ENCODE data around the gene SPATA20.

SPATA20 gene

GRCh38 chr17:50594128-50594823 is 47.3 kb downstream of the SPATA20 start:
- H3K36me3 ChIP-seq (ENCODE audit: control insufficient read depth in 1 of 2, insufficient read depth in 2 of 2, low read length in 2 of 2): no peaks in the 10 kb centered on the region
- H2BK120ac ChIP-seq (ENCODE audit: insufficient read depth, low read length, poor library complexity): no peak overlapping the region
- H3K4me1 ChIP-seq (ENCODE audit: control insufficient read depth in 1 of 2, insufficient read depth in 2 of 2, low read length in 2 of 2): no peaks in the 10 kb centered on the region
- H3K27ac ChIP-seq (ENCODE audit: low read depth, low read length): no peak overlapping the region
- H4K91ac ChIP-seq (ENCODE audit: low read depth, low read length): no peak overlapping the region
- no peak overlapping the region for H2BK5ac ChIP-seq (ENCODE audit: low read depth, low read length, poor library complexity)
- no peak overlapping the region for H4K12ac ChIP-seq (ENCODE audit: low read depth, low read length)
- no peak overlapping the region for H2AK5ac ChIP-seq (ENCODE audit: low read length)
- no peak overlapping the region for H3K14ac ChIP-seq (ENCODE audit: low read length)
- no peak overlapping the region for H3K4me3 ChIP-seq (ENCODE audit: low read depth, low read length)
- no peaks in the 10 kb centered on the region for H3K79me2 ChIP-seq (ENCODE audit: control insufficient read depth, insufficient read depth, low read length, poor library complexity)
- no peak overlapping the region for H3K9ac ChIP-seq (ENCODE audit: low read length)
- no peak overlapping the region for H3K18ac ChIP-seq (ENCODE audit: low read length)
- no peaks in the 10 kb centered on the region for H3K27me3 ChIP-seq (ENCODE audit: insufficient read depth, low read length)
- H3K23ac ChIP-seq (ENCODE audit: low read length): no peak overlapping the region
- no peak overlapping the region for H3K4me2 ChIP-seq (ENCODE audit: low read length)
- peaks cover 4% of the 10 kb centered on the region for H3K9me3 ChIP-seq (ENCODE audit: insufficient read depth, low read depth, low read length)
- no peak overlapping the region for H3K4ac ChIP-seq (ENCODE audit: low read depth, low read length)
- no peak overlapping the region for H2BK12ac ChIP-seq (ENCODE audit: low read length)
- no peak overlapping the region for H2AFZ ChIP-seq (ENCODE audit: insufficient read depth, low read length, poor library complexity)
- no CpG with 5 or more reads among the region's 11 CpGs for WGBS (ENCODE audit: extremely low coverage, insufficient coverage, insufficient read length)
- H3K79me1 ChIP-seq (ENCODE audit: low read length): no peaks in the 10 kb centered on the region
- H4K8ac ChIP-seq (ENCODE audit: low read depth, low read length): no peak overlapping the region
- no peak for DNase-seq

- H3K79me1 ChIP-seq (ENCODE audit: low read length): no peaks in the 10 kb centered on the region
- no CpG with 5 or more reads among the region's 21 CpGs for WGBS (ENCODE audit: extremely low coverage, insufficient coverage, insufficient read length)
- H3K27ac ChIP-seq (ENCODE audit: low read depth, low read length): no peak overlapping the region
- H3K36me3 ChIP-seq (ENCODE audit: control insufficient read depth in 1 of 2, insufficient read depth in 2 of 2, low read length in 2 of 2): no peaks in the 10 kb centered on the region
- DNase-seq: no peak
- no peaks in the 10 kb centered on the region for H3K4me1 ChIP-seq (ENCODE audit: control insufficient read depth in 1 of 2, insufficient read depth in 2 of 2, low read length in 2 of 2)
- no peak overlapping the region for H3K4me2 ChIP-seq (ENCODE audit: low read length)
- H2BK12ac ChIP-seq (ENCODE audit: low read length): no peak overlapping the region
- H2BK120ac ChIP-seq (ENCODE audit: insufficient read depth, low read length, poor library complexity): no peak overlapping the region
- H4K8ac ChIP-seq (ENCODE audit: low read depth, low read length): no peak overlapping the region
- no peak overlapping the region for H2BK5ac ChIP-seq (ENCODE audit: low read depth, low read length, poor library complexity)
- no peak overlapping the region for H3K4ac ChIP-seq (ENCODE audit: low read depth, low read length)
- peaks cover 4% of the 10 kb centered on the region for H3K9me3 ChIP-seq (ENCODE audit: insufficient read depth, low read depth, low read length)
- peak overlapping the region; percentile 3 for H3K4me3 ChIP-seq (ENCODE audit: low read depth, low read length)
- H3K18ac ChIP-seq (ENCODE audit: low read length): no peak overlapping the region
- H3K23ac ChIP-seq (ENCODE audit: low read length): no peak overlapping the region
- no peak overlapping the region for H3K9ac ChIP-seq (ENCODE audit: low read length)
- H3K79me2 ChIP-seq (ENCODE audit: control insufficient read depth, insufficient read depth, low read length, poor library complexity): no peaks in the 10 kb centered on the region
- H3K27me3 ChIP-seq (ENCODE audit: insufficient read depth, low read length): no peaks in the 10 kb centered on the region
- H4K91ac ChIP-seq (ENCODE audit: low read depth, low read length): no peak overlapping the region
- no peak overlapping the region for H3K14ac ChIP-seq (ENCODE audit: low read length)
- H4K12ac ChIP-seq (ENCODE audit: low read depth, low read length): no peak overlapping the region
- H2AFZ ChIP-seq (ENCODE audit: insufficient read depth, low read length, poor library complexity): no peak overlapping the region
- H2AK5ac ChIP-seq (ENCODE audit: low read length): no peak overlapping the region
Observed at GRCh38 chr17:50594892-50595291, 47.9 kb downstream of the SPATA20 start.

- H3K18ac ChIP-seq (ENCODE audit: low read length): no peak overlapping the region
- H4K8ac ChIP-seq (ENCODE audit: low read depth, low read length): no peak overlapping the region
- no peak overlapping the region for H2AK5ac ChIP-seq (ENCODE audit: low read length)
- no peak overlapping the region for H3K14ac ChIP-seq (ENCODE audit: low read length)
- no peak overlapping the region for H4K91ac ChIP-seq (ENCODE audit: low read depth, low read length)
- no peak overlapping the region for H4K12ac ChIP-seq (ENCODE audit: low read depth, low read length)
- H3K79me2 ChIP-seq (ENCODE audit: control insufficient read depth, insufficient read depth, low read length, poor library complexity): no peaks in the 10 kb centered on the region
- H3K9ac ChIP-seq (ENCODE audit: low read length): no peak overlapping the region
- H3K4me3 ChIP-seq (ENCODE audit: low read depth, low read length): no peak overlapping the region
- peak; percentile 78 to 85 for DNase-seq
- H3K4ac ChIP-seq (ENCODE audit: low read depth, low read length): no peak overlapping the region
- H2AFZ ChIP-seq (ENCODE audit: insufficient read depth, low read length, poor library complexity): no peak overlapping the region
- no peak overlapping the region for H2BK5ac ChIP-seq (ENCODE audit: low read depth, low read length, poor library complexity)
- H3K23ac ChIP-seq (ENCODE audit: low read length): no peak overlapping the region
- peaks cover 4% of the 10 kb centered on the region for H3K9me3 ChIP-seq (ENCODE audit: insufficient read depth, low read depth, low read length)
- no peak overlapping the region for H2BK12ac ChIP-seq (ENCODE audit: low read length)
- no peak overlapping the region for H3K27ac ChIP-seq (ENCODE audit: low read depth, low read length)
- no peaks in the 10 kb centered on the region for H3K79me1 ChIP-seq (ENCODE audit: low read length)
- H3K27me3 ChIP-seq (ENCODE audit: insufficient read depth, low read length): no peaks in the 10 kb centered on the region
- no peaks in the 10 kb centered on the region for H3K4me1 ChIP-seq (ENCODE audit: control insufficient read depth in 1 of 2, insufficient read depth in 2 of 2, low read length in 2 of 2)
- H3K36me3 ChIP-seq (ENCODE audit: control insufficient read depth in 1 of 2, insufficient read depth in 2 of 2, low read length in 2 of 2): no peaks in the 10 kb centered on the region
- no peak overlapping the region for H3K4me2 ChIP-seq (ENCODE audit: low read length)
- WGBS (ENCODE audit: extremely low coverage, insufficient coverage, insufficient read length): no CpG with 5 or more reads among the region's 34 CpGs
- no peak overlapping the region for H2BK120ac ChIP-seq (ENCODE audit: insufficient read depth, low read length, poor library complexity)
Observed at GRCh38 chr17:50596191-50597037, 49.4 kb downstream of the SPATA20 start.

- no peak overlapping the region for H3K4ac ChIP-seq (ENCODE audit: low read depth, low read length)
- no peak overlapping the region for H3K9ac ChIP-seq (ENCODE audit: low read length)
- no peaks in the 10 kb centered on the region for H3K79me1 ChIP-seq (ENCODE audit: low read length)
- no peak overlapping the region for H4K12ac ChIP-seq (ENCODE audit: low read depth, low read length)
- no peak overlapping the region for H2AFZ ChIP-seq (ENCODE audit: insufficient read depth, low read length, poor library complexity)
- no peak overlapping the region for H3K18ac ChIP-seq (ENCODE audit: low read length)
- no peak overlapping the region for H4K8ac ChIP-seq (ENCODE audit: low read depth, low read length)
- H4K91ac ChIP-seq (ENCODE audit: low read depth, low read length): no peak overlapping the region
- H3K9me3 ChIP-seq (ENCODE audit: insufficient read depth, low read depth, low read length): peaks cover 4% of the 10 kb centered on the region
- H3K23ac ChIP-seq (ENCODE audit: low read length): no peak overlapping the region
- no peaks in the 10 kb centered on the region for H3K36me3 ChIP-seq (ENCODE audit: control insufficient read depth in 1 of 2, insufficient read depth in 2 of 2, low read length in 2 of 2)
- no peak overlapping the region for H3K14ac ChIP-seq (ENCODE audit: low read length)
- H3K4me1 ChIP-seq (ENCODE audit: control insufficient read depth in 1 of 2, insufficient read depth in 2 of 2, low read length in 2 of 2): no peaks in the 10 kb centered on the region
- H3K4me3 ChIP-seq (ENCODE audit: low read depth, low read length): no peak overlapping the region
- no CpG with 5 or more reads among the region's 5 CpGs for WGBS (ENCODE audit: extremely low coverage, insufficient coverage, insufficient read length)
- H3K4me2 ChIP-seq (ENCODE audit: low read length): no peak overlapping the region
- H3K27me3 ChIP-seq (ENCODE audit: insufficient read depth, low read length): no peaks in the 10 kb centered on the region
- no peaks in the 10 kb centered on the region for H3K79me2 ChIP-seq (ENCODE audit: control insufficient read depth, insufficient read depth, low read length, poor library complexity)
- H3K27ac ChIP-seq (ENCODE audit: low read depth, low read length): no peak overlapping the region
- H2BK5ac ChIP-seq (ENCODE audit: low read depth, low read length, poor library complexity): no peak overlapping the region
- H2BK12ac ChIP-seq (ENCODE audit: low read length): no peak overlapping the region
- H2AK5ac ChIP-seq (ENCODE audit: low read length): no peak overlapping the region
- DNase-seq: no peak
- H2BK120ac ChIP-seq (ENCODE audit: insufficient read depth, low read length, poor library complexity): no peak overlapping the region
Observed at GRCh38 chr17:50598487-50598886, 51.5 kb downstream of the SPATA20 start.

Data from trophoblast cell (in vitro differentiated cells and primary cell).